ENCODE data around the gene PPP4R2.

Gene PPP4R2

GRCh38 chr3:73070675-73071575 is 74.3 kb downstream of the PPP4R2 start:
- H3K9me3 ChIP-seq (ENCODE audit: control extremely low read depth in 1 of 5, control insufficient read depth in 4 of 5, insufficient read depth in 2 of 5, low read depth in 1 of 5, low read length in 4 of 5), result no peaks in the 10 kb centered on the region
- CTCF ChIA-PET, result interaction anchor here (1.4 kb wide), 1 partner anchor 8 kb away, joined by 3 read pairs; no protein-coding TSS in a partner anchor
- H3K36me3 ChIP-seq (ENCODE audit: control insufficient read depth in 4 of 4, insufficient read depth in 4 of 4, low read length in 3 of 4), result peaks cover 0 to 14% (median 6%) of the 10 kb centered on the region in 4 experiments
- H3K27me3 ChIP-seq (replicated peaks in 2 of 5; ENCODE audit: control insufficient read depth in 4 of 5, insufficient read depth in 5 of 5, low read length in 4 of 5), result no peaks in the 10 kb centered on the region
- H3K27ac ChIP-seq (ENCODE audit: insufficient read depth in 1 of 2, low read depth in 1 of 2, low read length in 2 of 2, poor library complexity in 1 of 2, severe bottlenecking in 2 of 2), result no peak overlapping the region
- 69% methylated on average over 2 of the region's 6 CpGs for WGBS (ENCODE audit: insufficient coverage)
- peaks cover 0 to 4% (median 0%) of the 10 kb centered on the region in 4 experiments for H3K4me1 ChIP-seq (ENCODE audit: control extremely low read depth in 1 of 4, control insufficient read depth in 4 of 4, insufficient read depth in 4 of 4, low read length in 3 of 4)
- POLR2A ChIA-PET, result no interaction called here
- DNase-seq, result no peak
- no peak overlapping the region for H3K4me3 ChIP-seq (ENCODE audit: control insufficient read depth in 1 of 7, extremely low read depth in 1 of 7, insufficient read depth in 4 of 7, low read depth in 2 of 7, low read length in 6 of 7)

GRCh38 chr3:73071952-73072351 is 75.3 kb downstream of the PPP4R2 start:
- H3K4me1 ChIP-seq (ENCODE audit: control extremely low read depth in 1 of 4, control insufficient read depth in 4 of 4, insufficient read depth in 4 of 4, low read length in 3 of 4), result peaks cover 0 to 4% (median 0%) of the 10 kb centered on the region in 4 experiments
- DNase-seq, result no peak
- H3K27me3 ChIP-seq (replicated peaks in 2 of 5; ENCODE audit: control insufficient read depth in 4 of 5, insufficient read depth in 5 of 5, low read length in 4 of 5), result no peaks in the 10 kb centered on the region
- WGBS (ENCODE audit: insufficient coverage), result 100% methylated on average over 1 of the region's 1 CpG
- no peak overlapping the region for H3K27ac ChIP-seq (ENCODE audit: insufficient read depth in 1 of 2, low read depth in 1 of 2, low read length in 2 of 2, poor library complexity in 1 of 2, severe bottlenecking in 2 of 2)
- no peak overlapping the region for H3K4me3 ChIP-seq (ENCODE audit: control insufficient read depth in 1 of 7, extremely low read depth in 1 of 7, insufficient read depth in 4 of 7, low read depth in 2 of 7, low read length in 6 of 7)
- H3K36me3 ChIP-seq (ENCODE audit: control insufficient read depth in 4 of 4, insufficient read depth in 4 of 4, low read length in 3 of 4), result peaks cover 0 to 14% (median 3%) of the 10 kb centered on the region in 4 experiments
- POLR2A ChIA-PET, result no interaction called here
- H3K9me3 ChIP-seq (ENCODE audit: control extremely low read depth in 1 of 5, control insufficient read depth in 4 of 5, insufficient read depth in 2 of 5, low read depth in 1 of 5, low read length in 4 of 5), result no peaks in the 10 kb centered on the region
- CTCF ChIA-PET, result interaction anchor here (1.4 to 1.5 kb wide), 2 partner anchors 9 to 13 kb away, joined by 3 read pairs; no protein-coding TSS in a partner anchor

GRCh38 chr3:73072634-73073033 is 76.0 kb downstream of the PPP4R2 start:
- ChIA-PET POLR2A (no interaction called here), CTCF (interaction anchor here (0.7 to 1.6 kb wide), 4 partner anchors 10 to 221 kb away, joined by 3 to 5 read pairs (median 3); no protein-coding TSS in a partner anchor)
- H3K4me3 ChIP-seq (ENCODE audit: control insufficient read depth in 1 of 7, extremely low read depth in 1 of 7, insufficient read depth in 4 of 7, low read depth in 2 of 7, low read length in 6 of 7), result no peak overlapping the region
- H3K27me3 ChIP-seq (replicated peaks in 2 of 5; ENCODE audit: control insufficient read depth in 4 of 5, insufficient read depth in 5 of 5, low read length in 4 of 5), result no peaks in the 10 kb centered on the region
- no peak overlapping the region for H3K27ac ChIP-seq (ENCODE audit: insufficient read depth in 1 of 2, low read depth in 1 of 2, low read length in 2 of 2, poor library complexity in 1 of 2, severe bottlenecking in 2 of 2)
- peaks cover 0 to 8% (median 1%) of the 10 kb centered on the region in 4 experiments for H3K36me3 ChIP-seq (ENCODE audit: control insufficient read depth in 4 of 4, insufficient read depth in 4 of 4, low read length in 3 of 4)
- peaks cover 0 to 4% (median 0%) of the 10 kb centered on the region in 4 experiments for H3K4me1 ChIP-seq (ENCODE audit: control extremely low read depth in 1 of 4, control insufficient read depth in 4 of 4, insufficient read depth in 4 of 4, low read length in 3 of 4)
- H3K9me3 ChIP-seq (ENCODE audit: control extremely low read depth in 1 of 5, control insufficient read depth in 4 of 5, insufficient read depth in 2 of 5, low read depth in 1 of 5, low read length in 4 of 5), result no peaks in the 10 kb centered on the region
- 0% methylated on average over 1 of the region's 1 CpG for WGBS (ENCODE audit: insufficient coverage)
- DNase-seq, result peak; percentile 14 to 82 (median 76)

- 77% methylated on average over 2 of the region's 4 CpGs for WGBS (ENCODE audit: insufficient coverage)
- DNase-seq, result no peak
- Histone ChIP-seq H3K36me3 (ENCODE audit: control insufficient read depth in 4 of 4, insufficient read depth in 4 of 4, low read length in 3 of 4) (peaks cover 0 to 5% (median 1%) of the 10 kb centered on the region in 4 experiments), H3K27ac (ENCODE audit: insufficient read depth in 1 of 2, low read depth in 1 of 2, low read length in 2 of 2, poor library complexity in 1 of 2, severe bottlenecking in 2 of 2) (no peak overlapping the region), H3K27me3 (replicated peaks in 2 of 5; ENCODE audit: control insufficient read depth in 4 of 5, insufficient read depth in 5 of 5, low read length in 4 of 5) (no peaks in the 10 kb centered on the region), H3K9me3 (ENCODE audit: control extremely low read depth in 1 of 5, control insufficient read depth in 4 of 5, insufficient read depth in 2 of 5, low read depth in 1 of 5, low read length in 4 of 5) (no peaks in the 10 kb centered on the region), H3K4me1 (ENCODE audit: control extremely low read depth in 1 of 4, control insufficient read depth in 4 of 4, insufficient read depth in 4 of 4, low read length in 3 of 4) (peaks cover 0 to 4% (median 0%) of the 10 kb centered on the region in 4 experiments), H3K4me3 (ENCODE audit: control insufficient read depth in 1 of 7, extremely low read depth in 1 of 7, insufficient read depth in 4 of 7, low read depth in 2 of 7, low read length in 6 of 7) (no peak overlapping the region)
- ChIA-PET POLR2A (no interaction called here), CTCF (interaction anchor here (0.7 to 1.6 kb wide), 4 partner anchors 14 to 222 kb away, joined by 3 to 5 read pairs (median 3); no protein-coding TSS in a partner anchor)
Measured at GRCh38 chr3:73073091-73073707, 76.6 kb downstream of the PPP4R2 start.

DNA sequence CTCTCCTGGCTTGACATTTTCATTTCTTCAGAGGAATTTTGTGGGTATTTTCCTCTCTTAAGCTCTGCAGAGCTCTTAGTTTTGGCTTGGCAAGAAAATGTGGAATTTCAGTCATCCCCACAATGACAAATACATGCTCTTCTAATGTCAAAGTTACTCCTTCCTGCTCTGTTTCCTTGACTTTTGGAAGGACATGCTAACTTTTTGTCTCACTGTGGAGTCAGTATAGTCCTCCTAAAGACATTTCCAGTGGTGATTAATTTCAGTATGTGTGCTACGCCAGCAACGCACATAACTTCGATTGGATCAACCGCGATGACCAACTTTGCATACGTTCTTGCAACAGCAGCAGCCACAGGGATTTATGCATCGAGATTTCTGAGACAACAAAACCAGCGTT is 78.2 kb downstream of the PPP4R2 start:
- Histone ChIP-seq H3K9me3 (ENCODE audit: control extremely low read depth in 1 of 5, control insufficient read depth in 4 of 5, insufficient read depth in 2 of 5, low read depth in 1 of 5, low read length in 4 of 5) (no peaks in the 10 kb centered on the region), H3K4me1 (ENCODE audit: control extremely low read depth in 1 of 4, control insufficient read depth in 4 of 4, insufficient read depth in 4 of 4, low read length in 3 of 4) (peaks cover 0 to 4% (median 0%) of the 10 kb centered on the region in 4 experiments), H3K27me3 (replicated peaks in 2 of 5; ENCODE audit: control insufficient read depth in 4 of 5, insufficient read depth in 5 of 5, low read length in 4 of 5) (no peaks in the 10 kb centered on the region), H3K27ac (ENCODE audit: insufficient read depth in 1 of 2, low read depth in 1 of 2, low read length in 2 of 2, poor library complexity in 1 of 2, severe bottlenecking in 2 of 2) (no peak overlapping the region), H3K4me3 (ENCODE audit: control insufficient read depth in 1 of 7, extremely low read depth in 1 of 7, insufficient read depth in 4 of 7, low read depth in 2 of 7, low read length in 6 of 7) (no peak overlapping the region), H3K36me3 (ENCODE audit: control insufficient read depth in 4 of 4, insufficient read depth in 4 of 4, low read length in 3 of 4) (no peaks in the 10 kb centered on the region)
- WGBS (ENCODE audit: insufficient coverage), result 91% methylated on average over 8 of the region's 8 CpGs
- ChIA-PET CTCF (interaction anchor here (1.5 kb wide), 1 partner anchor 17 kb away, joined by 3 read pairs; no protein-coding TSS in a partner anchor), POLR2A (no interaction called here)
- no peak for DNase-seq

- CTCF ChIA-PET, result interaction anchor here (2.0 kb wide), 1 partner anchor 10 kb away, joined by 4 read pairs; no protein-coding TSS in a partner anchor
- Histone ChIP-seq H3K27ac (ENCODE audit: insufficient read depth in 1 of 2, low read depth in 1 of 2, low read length in 2 of 2, poor library complexity in 1 of 2, severe bottlenecking in 2 of 2) (no peak overlapping the region), H3K4me3 (ENCODE audit: control insufficient read depth in 1 of 7, extremely low read depth in 1 of 7, insufficient read depth in 4 of 7, low read depth in 2 of 7, low read length in 6 of 7) (no peak overlapping the region), H3K4me1 (ENCODE audit: control extremely low read depth in 1 of 4, control insufficient read depth in 4 of 4, insufficient read depth in 4 of 4, low read length in 3 of 4) (no peaks in the 10 kb centered on the region), H3K36me3 (ENCODE audit: control insufficient read depth in 4 of 4, insufficient read depth in 4 of 4, low read length in 3 of 4) (no peaks in the 10 kb centered on the region), H3K27me3 (replicated peaks in 2 of 5; ENCODE audit: control insufficient read depth in 4 of 5, insufficient read depth in 5 of 5, low read length in 4 of 5) (no peaks in the 10 kb centered on the region), H3K9me3 (ENCODE audit: control extremely low read depth in 1 of 5, control insufficient read depth in 4 of 5, insufficient read depth in 2 of 5, low read depth in 1 of 5, low read length in 4 of 5) (no peaks in the 10 kb centered on the region)
- POLR2A ChIA-PET, result no interaction called here
- WGBS (ENCODE audit: insufficient coverage), result 91% methylated on average over 13 of the region's 17 CpGs
- DNase-seq, result no peak
Measured at GRCh38 chr3:73080216-73080966, 83.8 kb downstream of the PPP4R2 start.

Data from common myeloid progenitor, CD34-positive (primary cell).